Measurements from ENCODE around the gene ARL8A. TPM values are rescaled to one million over a fixed set of nuclear protein-coding genes. Genes with fewer than 3 reads are reported as not detected.
"Not testable (repeated sequence)": the region's sequence is repeated elsewhere in the genome, so short reads cannot be mapped to it uniquely, and the experiment has no call there.

Gene ARL8A
- total and polyA plus RNA-seq, 2 donors (not counting 1 experiment from before 2014, with no cell fraction given), result 18.7 to 35.8 TPM

DNA sequence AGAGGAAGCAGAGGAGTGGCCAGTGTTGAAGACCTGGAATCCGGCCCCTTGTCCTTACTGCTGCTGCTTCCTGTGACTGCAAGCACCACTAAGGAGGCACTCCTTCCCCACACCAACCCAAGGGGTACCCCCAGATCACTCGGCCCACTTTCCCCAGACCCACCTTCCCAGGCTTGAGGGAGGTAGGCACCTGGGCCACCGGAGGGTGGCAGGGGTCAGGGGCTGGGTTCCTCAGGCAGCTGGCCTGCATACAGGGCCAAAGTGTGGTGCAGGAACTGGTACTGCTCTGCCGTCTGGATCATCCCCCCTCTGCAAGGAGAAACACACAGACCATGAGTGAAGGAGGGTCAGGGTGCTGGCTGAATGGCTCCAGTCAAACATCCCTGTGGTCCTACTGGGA, 3.9 kb upstream of the ARL8A start:
- no peaks in the 10 kb centered on the region for H3K36me3 ChIP-seq (ENCODE audit: control insufficient read depth, insufficient read depth, low read length)
- no peak for TF ChIP-seq EZH2 (IDR thresholded peaks at IDR 0.05; ENCODE audit: low read length, missing control alignments)
- TF ChIP-seq CTCF (conservative IDR thresholded peaks at IDR 0.05 in 1 of 2, IDR thresholded peaks at IDR 0.05 in 1 of 2; ENCODE audit: low read depth in 1 of 2, low read length in 2 of 2), result no peak
- H2AFZ ChIP-seq (ENCODE audit: low read length), result no peak overlapping the region
- peaks cover 2% of the 10 kb centered on the region for H3K27me3 ChIP-seq (ENCODE audit: control insufficient read depth, insufficient read depth, low read length)
- no peak overlapping the region for H3K4me3 ChIP-seq (replicated peaks in 1 of 4; ENCODE audit: control extremely low read depth in 1 of 4, insufficient read depth in 1 of 4, low read depth in 3 of 4, low read length in 4 of 4)
- no peak overlapping the region for H3K4me2 ChIP-seq (ENCODE audit: extremely low read depth, insufficient read depth, low read length)
- H4K20me1 ChIP-seq (ENCODE audit: control insufficient read depth, extremely low read depth, insufficient read depth, low read length), result no peaks in the 10 kb centered on the region
- H3K9ac ChIP-seq (ENCODE audit: insufficient read depth, low read length), result no peak overlapping the region
- no peak overlapping the region for H3K27ac ChIP-seq (ENCODE audit: insufficient read depth, low read length)
- H3K9me3 ChIP-seq (ENCODE audit: control insufficient read depth, insufficient read depth, low read depth, low read length), result no peaks in the 10 kb centered on the region
- peaks cover 3% of the 10 kb centered on the region for H3K4me1 ChIP-seq (ENCODE audit: control insufficient read depth, extremely low read depth, insufficient read depth, low read length)
- peaks cover 8% of the 10 kb centered on the region for H3K79me2 ChIP-seq (ENCODE audit: control insufficient read depth, insufficient read depth, low read length)
- no peak for DNase-seq (ENCODE audit: low read depth in 2 of 2)

GRCh38 chr1:202146993-202147392, 2.5 kb upstream of the ARL8A start:
- Histone ChIP-seq H3K27ac (ENCODE audit: insufficient read depth, low read length) (no peak overlapping the region), H3K4me2 (ENCODE audit: extremely low read depth, insufficient read depth, low read length) (no peak overlapping the region), H3K4me1 (ENCODE audit: control insufficient read depth, extremely low read depth, insufficient read depth, low read length) (peaks cover 10% of the 10 kb centered on the region), H2AFZ (ENCODE audit: low read length) (no peak overlapping the region), H3K9me3 (ENCODE audit: control insufficient read depth, insufficient read depth, low read depth, low read length) (no peaks in the 10 kb centered on the region), H3K27me3 (ENCODE audit: control insufficient read depth, insufficient read depth, low read length) (peaks cover 2% of the 10 kb centered on the region), H3K4me3 (replicated peaks in 1 of 4; ENCODE audit: control extremely low read depth in 1 of 4, insufficient read depth in 1 of 4, low read depth in 3 of 4, low read length in 4 of 4) (no peak overlapping the region), H3K9ac (ENCODE audit: insufficient read depth, low read length) (no peak overlapping the region), H3K36me3 (ENCODE audit: control insufficient read depth, insufficient read depth, low read length) (no peaks in the 10 kb centered on the region), H4K20me1 (ENCODE audit: control insufficient read depth, extremely low read depth, insufficient read depth, low read length) (no peaks in the 10 kb centered on the region), H3K79me2 (ENCODE audit: control insufficient read depth, insufficient read depth, low read length) (peaks cover 20% of the 10 kb centered on the region)
- TF ChIP-seq EZH2 (IDR thresholded peaks at IDR 0.05; ENCODE audit: low read length, missing control alignments) (no peak), CTCF (conservative IDR thresholded peaks at IDR 0.05 in 1 of 2, IDR thresholded peaks at IDR 0.05 in 1 of 2; ENCODE audit: low read depth in 1 of 2, low read length in 2 of 2) (no peak)
- DNase-seq (ENCODE audit: low read depth in 2 of 2), result no peak

- H3K9ac ChIP-seq (ENCODE audit: insufficient read depth, low read length), result no peak overlapping the region
- no peaks in the 10 kb centered on the region for H3K36me3 ChIP-seq (ENCODE audit: control insufficient read depth, insufficient read depth, low read length)
- H2AFZ ChIP-seq (ENCODE audit: low read length), result no peak overlapping the region
- no peak overlapping the region for H3K4me3 ChIP-seq (replicated peaks in 1 of 4; ENCODE audit: control extremely low read depth in 1 of 4, insufficient read depth in 1 of 4, low read depth in 3 of 4, low read length in 4 of 4)
- no peaks in the 10 kb centered on the region for H4K20me1 ChIP-seq (ENCODE audit: control insufficient read depth, extremely low read depth, insufficient read depth, low read length)
- peaks cover 2% of the 10 kb centered on the region for H3K27me3 ChIP-seq (ENCODE audit: control insufficient read depth, insufficient read depth, low read length)
- no peak for DNase-seq (ENCODE audit: low read depth in 2 of 2)
- peaks cover 21% of the 10 kb centered on the region for H3K79me2 ChIP-seq (ENCODE audit: control insufficient read depth, insufficient read depth, low read length)
- peaks cover 10% of the 10 kb centered on the region for H3K4me1 ChIP-seq (ENCODE audit: control insufficient read depth, extremely low read depth, insufficient read depth, low read length)
- no peaks in the 10 kb centered on the region for H3K9me3 ChIP-seq (ENCODE audit: control insufficient read depth, insufficient read depth, low read depth, low read length)
- H3K27ac ChIP-seq (ENCODE audit: insufficient read depth, low read length), result no peak overlapping the region
- TF ChIP-seq EZH2 (IDR thresholded peaks at IDR 0.05; ENCODE audit: low read length, missing control alignments), result no peak
- TF ChIP-seq CTCF (conservative IDR thresholded peaks at IDR 0.05 in 1 of 2, IDR thresholded peaks at IDR 0.05 in 1 of 2; ENCODE audit: low read depth in 1 of 2, low read length in 2 of 2), result no peak
- no peak overlapping the region for H3K4me2 ChIP-seq (ENCODE audit: extremely low read depth, insufficient read depth, low read length)
Measured at GRCh38 chr1:202146279-202146678, 1.7 kb upstream of the ARL8A start.

DNA sequence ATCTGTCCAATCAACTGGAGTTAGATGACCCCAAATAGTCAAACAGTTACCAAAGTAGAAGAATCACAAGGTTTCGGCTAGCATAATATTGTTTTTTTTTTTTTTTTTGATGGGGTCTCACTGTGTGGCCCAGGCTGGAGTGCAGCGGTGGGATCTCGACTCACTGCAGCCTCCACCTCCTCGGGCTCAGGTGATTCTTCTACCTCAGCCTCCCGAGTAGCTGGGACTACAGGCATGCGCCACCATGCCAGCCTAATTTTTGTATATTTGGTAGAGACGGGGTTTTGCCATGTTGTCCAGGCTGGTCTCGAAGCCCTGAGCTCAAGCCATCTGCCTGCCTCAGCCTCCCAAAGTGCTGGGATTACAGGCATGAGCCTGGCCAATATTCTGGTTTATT, 1.2 kb upstream of the ARL8A start:
- H2AFZ ChIP-seq (ENCODE audit: low read length); H3K9ac ChIP-seq (ENCODE audit: insufficient read depth, low read length); DNase-seq (ENCODE audit: low read depth in 2 of 2); H3K27me3 ChIP-seq (ENCODE audit: control insufficient read depth, insufficient read depth, low read length); H3K9me3 ChIP-seq (ENCODE audit: control insufficient read depth, insufficient read depth, low read depth, low read length); H3K27ac ChIP-seq (ENCODE audit: insufficient read depth, low read length); H4K20me1 ChIP-seq (ENCODE audit: control insufficient read depth, extremely low read depth, insufficient read depth, low read length); H3K4me2 ChIP-seq (ENCODE audit: extremely low read depth, insufficient read depth, low read length); H3K36me3 ChIP-seq (ENCODE audit: control insufficient read depth, insufficient read depth, low read length): not testable (repeated sequence)
- H3K79me2 ChIP-seq (ENCODE audit: control insufficient read depth, insufficient read depth, low read length), result peaks cover 24% of the 10 kb centered on the region
- peak overlapping the region in 2 of 4 experiments; percentile 81 to 93 for H3K4me3 ChIP-seq (replicated peaks in 1 of 4; ENCODE audit: control extremely low read depth in 1 of 4, insufficient read depth in 1 of 4, low read depth in 3 of 4, low read length in 4 of 4)
- peaks cover 10% of the 10 kb centered on the region for H3K4me1 ChIP-seq (ENCODE audit: control insufficient read depth, extremely low read depth, insufficient read depth, low read length)

Data from fibroblast of lung (primary cell).